Endodermal cell (in vitro differentiated cells): ENCODE results near the gene PRR5. TPM values are rescaled to one million over a fixed set of nuclear protein-coding genes. Genes with fewer than 3 reads are reported as not detected.

Experiments used
- DNase-seq: peaks from one replicate; pipeline ENCODE4 v3.0.0-alpha.2; 2017
- H3K27ac ChIP-seq: 2 replicates; pipeline ENCODE4 v1.5.1; 2013; ENCODE audit warnings: mild to moderate bottlenecking, low read depth, low read length, moderate library complexity
- H3K27me3 ChIP-seq: 2 replicates; pipeline ENCODE4 v1.6.1; 2013; ENCODE audit warnings: mild to moderate bottlenecking, low read length, moderate library complexity; ENCODE audit not compliant: insufficient read depth, control insufficient read depth, poor library complexity, severe bottlenecking
- H3K36me3 ChIP-seq: 2 replicates; pipeline ENCODE4 v1.7.0; 2013; ENCODE audit warnings: mild to moderate bottlenecking, low read length, moderate library complexity; ENCODE audit not compliant: control insufficient read depth, insufficient read depth
- H3K4me1 ChIP-seq: one replicate; pipeline ENCODE4 v1.7.0; 2013; ENCODE audit warnings: low read length; ENCODE audit not compliant: control insufficient read depth, insufficient read depth
- H3K4me3 ChIP-seq: 2 replicates; pipeline ENCODE4 v1.5.1; 2013; ENCODE audit warnings: mild to moderate bottlenecking, low read length, moderate library complexity
- H3K9ac ChIP-seq: 2 replicates; pipeline ENCODE4 v1.6.1; 2013; ENCODE audit warnings: mild to moderate bottlenecking, low read length, moderate library complexity; ENCODE audit not compliant: poor library complexity, severe bottlenecking; ENCODE audit errors: extremely low read depth
- H3K9me3 ChIP-seq: 2 replicates; pipeline ENCODE4 v1.6.1; 2013; ENCODE audit warnings: mild to moderate bottlenecking, low read length, moderate library complexity; ENCODE audit not compliant: control insufficient read depth
- H3K27ac Mint-ChIP-seq: 2 replicates; pipeline ENCODE4 v1.8.0; 2020; ENCODE audit warnings: mixed read lengths
- H3K27me3 Mint-ChIP-seq: 2 replicates; pipeline ENCODE4 v1.8.0; 2021; ENCODE audit warnings: mild to moderate bottlenecking, mixed read lengths; ENCODE audit not compliant: insufficient read depth
- H3K36me3 Mint-ChIP-seq: 2 replicates; pipeline ENCODE4 v1.8.0; 2020; ENCODE audit warnings: low read depth, mixed read lengths
- H3K4me1 Mint-ChIP-seq: 2 replicates; pipeline ENCODE4 v1.8.0; 2020; ENCODE audit warnings: mixed read lengths
- H3K4me3 Mint-ChIP-seq: 2 replicates; pipeline ENCODE4 v1.8.0; 2020; ENCODE audit warnings: mild to moderate bottlenecking, moderate library complexity, mixed read lengths
- H3K9me3 Mint-ChIP-seq: 2 replicates; pipeline ENCODE4 v1.8.0; 2020; ENCODE audit warnings: mild to moderate bottlenecking, mixed read lengths
- WGBS, 2 experiments: methylation state at CpG; one replicate each; pipeline versions ENCODE4 v1.1.5 to v1.1.7; 2013; ENCODE audit warnings: missing lambda C conversion rate in 2 of 2, mixed read lengths in 1 of 2; ENCODE audit not compliant: insufficient coverage in 1 of 2, insufficient read length in 1 of 2; 5-methylcytosine and 5-hydroxymethylcytosine counted together
- total RNA-seq, 2 donors: library from RNA; stranded (reverse); fragmentation: NEBNext Ultra II Directional in 1 of 2; extraction: Animal tissue kit (Norgen Biotek cat#: 25700) in 1 of 2; gene quantifications; 2 replicates in 1 of 2; 3 replicates in 1 of 2; pipeline ENCODE4 v1.2.1, GENCODE V29; 2021
- TF ChIP-seq, protein P1 (sequence below): fragments of 200-600 bp; sonication (generic); conservative IDR thresholded peaks from 2 replicates; pipeline ENCODE4 v1.5.0; 2021; ENCODE audit warnings: antibody characterized with exemption, mild to moderate bottlenecking

PRR5 gene
- total RNA-seq, 2 donors from 2014 or later = 32.0 to 37.2 TPM

DNA sequence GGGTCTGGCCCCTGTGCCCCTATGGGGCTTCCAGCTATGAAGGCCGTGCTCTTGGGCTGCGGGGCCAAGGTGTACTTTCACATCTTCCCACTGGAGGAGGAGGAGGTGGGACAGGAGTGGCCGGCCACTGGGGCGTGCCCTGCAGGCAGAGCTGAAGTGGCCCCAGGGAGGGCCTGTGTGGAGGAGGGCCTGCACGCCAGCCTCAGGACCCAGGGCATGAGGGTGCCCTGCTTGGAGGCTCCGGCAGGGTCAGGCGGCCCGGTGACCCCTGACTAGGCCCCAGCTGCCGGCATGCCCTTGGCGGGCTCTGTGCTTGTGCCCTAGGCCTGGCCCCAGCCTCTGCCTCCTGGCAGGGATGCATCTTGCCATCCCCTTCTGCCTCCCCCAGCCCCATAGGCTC lies 5.2 kb downstream of the PRR5 start:
- peaks cover 30% of the 10 kb centered on the region for H3K4me1 Mint-ChIP-seq
- Histone ChIP-seq H3K36me3 (peaks cover 4% of the 10 kb centered on the region), H3K4me3 (no peak overlapping the region), H3K27ac (no peak overlapping the region), H3K27me3 (peaks cover 10% of the 10 kb centered on the region), H3K9me3 (no peaks in the 10 kb centered on the region), H3K9ac (no peak overlapping the region), H3K4me1 (peaks cover 4% of the 10 kb centered on the region)
- TF ChIP-seq, protein P1, sequence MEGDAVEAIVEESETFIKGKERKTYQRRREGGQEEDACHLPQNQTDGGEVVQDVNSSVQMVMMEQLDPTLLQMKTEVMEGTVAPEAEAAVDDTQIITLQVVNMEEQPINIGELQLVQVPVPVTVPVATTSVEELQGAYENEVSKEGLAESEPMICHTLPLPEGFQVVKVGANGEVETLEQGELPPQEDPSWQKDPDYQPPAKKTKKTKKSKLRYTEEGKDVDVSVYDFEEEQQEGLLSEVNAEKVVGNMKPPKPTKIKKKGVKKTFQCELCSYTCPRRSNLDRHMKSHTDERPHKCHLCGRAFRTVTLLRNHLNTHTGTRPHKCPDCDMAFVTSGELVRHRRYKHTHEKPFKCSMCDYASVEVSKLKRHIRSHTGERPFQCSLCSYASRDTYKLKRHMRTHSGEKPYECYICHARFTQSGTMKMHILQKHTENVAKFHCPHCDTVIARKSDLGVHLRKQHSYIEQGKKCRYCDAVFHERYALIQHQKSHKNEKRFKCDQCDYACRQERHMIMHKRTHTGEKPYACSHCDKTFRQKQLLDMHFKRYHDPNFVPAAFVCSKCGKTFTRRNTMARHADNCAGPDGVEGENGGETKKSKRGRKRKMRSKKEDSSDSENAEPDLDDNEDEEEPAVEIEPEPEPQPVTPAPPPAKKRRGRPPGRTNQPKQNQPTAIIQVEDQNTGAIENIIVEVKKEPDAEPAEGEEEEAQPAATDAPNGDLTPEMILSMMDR = no peak
- H3K4me3 Mint-ChIP-seq = no peak overlapping the region
- H3K27me3 Mint-ChIP-seq = peaks cover 7% of the 10 kb centered on the region
- WGBS, 2 experiments = 92 to 100% methylated on average over 4 to 10 of the region's 10 CpGs
- peaks cover 4% of the 10 kb centered on the region for H3K36me3 Mint-ChIP-seq
- H3K9me3 Mint-ChIP-seq = no peaks in the 10 kb centered on the region
- no peak for DNase-seq
- H3K27ac Mint-ChIP-seq = no peak overlapping the region

DNA sequence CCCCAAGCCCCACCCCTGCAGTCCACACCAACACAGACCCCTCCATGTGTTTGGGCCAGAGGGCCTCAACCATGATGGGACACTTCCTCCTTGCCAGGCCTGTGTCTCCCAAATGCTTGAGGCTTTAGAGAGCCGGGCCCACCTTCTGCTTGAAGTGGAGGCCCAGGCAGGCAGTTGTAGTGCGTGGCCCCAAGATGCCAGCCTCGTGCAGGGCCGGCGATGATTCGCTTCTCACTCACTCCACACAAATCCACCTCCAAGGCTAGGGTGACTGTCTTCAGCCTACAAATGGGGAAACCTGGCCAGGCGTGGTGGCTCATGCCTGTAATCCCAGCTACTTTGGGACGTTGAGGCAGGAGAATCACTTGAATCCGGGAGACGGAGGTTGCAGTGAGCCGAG lies 5.7 kb downstream of the PRR5 start:
- no peak overlapping the region for H3K4me3 ChIP-seq
- H3K9ac ChIP-seq = no peak overlapping the region
- peaks cover 4% of the 10 kb centered on the region for H3K36me3 ChIP-seq
- peaks cover 4% of the 10 kb centered on the region for H3K36me3 Mint-ChIP-seq
- peaks cover 4% of the 10 kb centered on the region for H3K4me1 ChIP-seq
- peaks cover 7% of the 10 kb centered on the region for H3K27me3 Mint-ChIP-seq
- no peaks in the 10 kb centered on the region for H3K9me3 ChIP-seq
- WGBS, 2 experiments = 87 to 95% methylated on average over 3 to 11 of the region's 11 CpGs
- no peak for DNase-seq
- H3K27ac ChIP-seq = no peak overlapping the region
- peak overlapping the region; percentile 44 for H3K27ac Mint-ChIP-seq
- no peaks in the 10 kb centered on the region for H3K9me3 Mint-ChIP-seq
- H3K4me1 Mint-ChIP-seq = peaks cover 30% of the 10 kb centered on the region
- no peak overlapping the region for H3K4me3 Mint-ChIP-seq
- TF ChIP-seq, protein P1 = no peak
- H3K27me3 ChIP-seq = peaks cover 10% of the 10 kb centered on the region

DNA sequence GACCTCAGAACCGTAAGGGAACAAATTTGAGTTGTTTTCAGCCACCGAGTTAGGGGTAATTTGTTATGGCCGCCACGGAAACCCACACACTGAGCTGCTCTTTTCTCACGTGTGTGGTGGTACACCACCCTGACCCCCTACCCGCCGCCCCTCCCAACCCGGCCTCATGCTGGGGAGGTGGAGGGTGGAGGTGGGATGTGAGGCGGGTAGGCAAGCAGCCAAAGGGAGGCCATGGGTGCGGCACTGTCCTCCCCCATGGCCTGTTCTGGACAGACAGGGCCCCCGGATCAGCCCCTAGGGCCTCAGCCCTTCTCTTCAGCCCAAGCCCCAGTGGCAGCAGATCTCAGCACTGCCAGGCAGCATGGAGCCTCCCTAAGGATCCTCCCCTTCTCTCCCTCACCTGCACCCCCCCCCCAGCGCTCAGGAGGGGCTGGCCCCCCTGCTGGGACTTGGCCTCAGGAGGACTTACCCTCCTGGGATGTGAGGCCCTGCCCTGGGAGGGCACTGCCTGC lies 7.9 kb downstream of the PRR5 start:
- Histone ChIP-seq H3K27me3 (no peaks in the 10 kb centered on the region), H3K9ac (no peak overlapping the region), H3K36me3 (peaks cover under 1% of the 10 kb centered on the region), H3K4me3 (no peak overlapping the region), H3K9me3 (no peaks in the 10 kb centered on the region), H3K27ac (no peak overlapping the region), H3K4me1 (peaks cover 4% of the 10 kb centered on the region)
- WGBS, 2 experiments = 93 to 96% methylated on average over 4 to 12 of the region's 12 CpGs
- Mint-ChIP-seq H3K36me3 (peaks cover 7% of the 10 kb centered on the region), H3K4me1 (peaks cover 18% of the 10 kb centered on the region), H3K9me3 (no peaks in the 10 kb centered on the region), H3K27ac (no peak overlapping the region), H3K27me3 (no peaks in the 10 kb centered on the region), H3K4me3 (no peak overlapping the region)
- TF ChIP-seq, protein P1 = no peak
- DNase-seq = no peak
